ENCODE results near the gene ASTL. TPM values are rescaled to one million over a fixed set of nuclear protein-coding genes. Genes with fewer than 3 reads are reported as not detected.
A peak's percentile ranks its signal among the peaks of the same experiment; 100 is the strongest.

The ASTL gene
- total and polyA plus RNA-seq, 9 of the 15 experiments (the other 6 are each of a cell fraction or from before 2014, with no cell fraction given): not detected

- TF ChIP-seq CTCF (IDR thresholded peaks at IDR 0.05 in 2 of 3, conservative IDR thresholded peaks at IDR 0.05 in 1 of 3; ENCODE audit: insufficient read depth in 2 of 3, low read depth in 1 of 3, low read length in 3 of 3) (peak in 2 of 3 experiments; percentile 33 to 37; a peak in 2 of 6 replicates), ZNF121 (CRISPR knock-in tag; conservative IDR thresholded peaks at IDR 0.05) (no peak), MAFF (IDR thresholded peaks at IDR 0.05; ENCODE audit: low read length) (no peak), ZKSCAN3 (CRISPR knock-in tag; IDR thresholded peaks at IDR 0.05) (no peak), CLOCK (CRISPR knock-in tag; IDR thresholded peaks at IDR 0.05; ENCODE audit: borderline replicate concordance) (no peak), MTA2 (IDR thresholded peaks at IDR 0.05; ENCODE audit: low read depth) (no peak), WHSC1 (IDR thresholded peaks at IDR 0.05; ENCODE audit: low read length) (no peak), FOSL1 (tag; conservative IDR thresholded peaks at IDR 0.05) (no peak), HDGF (IDR thresholded peaks at IDR 0.05) (no peak), USF1 (CRISPR knock-in tag; IDR thresholded peaks at IDR 0.05) (peak; percentile 57), ZBTB5 (IDR thresholded peaks at IDR 0.05) (no peak), ZNF347 (CRISPR knock-in tag; IDR thresholded peaks at IDR 0.05; ENCODE audit: low read depth) (no peak), SRSF7 (optimal IDR thresholded peaks at IDR 0.05; ENCODE audit: low read depth, low read length) (no peak), RBM15 (IDR thresholded peaks at IDR 0.05; ENCODE audit: insufficient read depth, low read length) (no peak), HLTF (IDR thresholded peaks at IDR 0.05) (no peak), NCOR1 (IDR thresholded peaks at IDR 0.05) (no peak)
Observed at GRCh38 chr2:96117701-96118588, 20.4 kb downstream of the ASTL start (continued).
